ENCODE results near the gene HTRA2. TPM values are rescaled to one million over a fixed set of nuclear protein-coding genes. Genes with fewer than 3 reads are reported as not detected.

HTRA2 gene
- total and polyA plus RNA-seq, 9 of the 15 experiments (the other 6 are each of a cell fraction or from before 2014, with no cell fraction given): 54.2 to 71.2 (median 65.8) TPM

DNA sequence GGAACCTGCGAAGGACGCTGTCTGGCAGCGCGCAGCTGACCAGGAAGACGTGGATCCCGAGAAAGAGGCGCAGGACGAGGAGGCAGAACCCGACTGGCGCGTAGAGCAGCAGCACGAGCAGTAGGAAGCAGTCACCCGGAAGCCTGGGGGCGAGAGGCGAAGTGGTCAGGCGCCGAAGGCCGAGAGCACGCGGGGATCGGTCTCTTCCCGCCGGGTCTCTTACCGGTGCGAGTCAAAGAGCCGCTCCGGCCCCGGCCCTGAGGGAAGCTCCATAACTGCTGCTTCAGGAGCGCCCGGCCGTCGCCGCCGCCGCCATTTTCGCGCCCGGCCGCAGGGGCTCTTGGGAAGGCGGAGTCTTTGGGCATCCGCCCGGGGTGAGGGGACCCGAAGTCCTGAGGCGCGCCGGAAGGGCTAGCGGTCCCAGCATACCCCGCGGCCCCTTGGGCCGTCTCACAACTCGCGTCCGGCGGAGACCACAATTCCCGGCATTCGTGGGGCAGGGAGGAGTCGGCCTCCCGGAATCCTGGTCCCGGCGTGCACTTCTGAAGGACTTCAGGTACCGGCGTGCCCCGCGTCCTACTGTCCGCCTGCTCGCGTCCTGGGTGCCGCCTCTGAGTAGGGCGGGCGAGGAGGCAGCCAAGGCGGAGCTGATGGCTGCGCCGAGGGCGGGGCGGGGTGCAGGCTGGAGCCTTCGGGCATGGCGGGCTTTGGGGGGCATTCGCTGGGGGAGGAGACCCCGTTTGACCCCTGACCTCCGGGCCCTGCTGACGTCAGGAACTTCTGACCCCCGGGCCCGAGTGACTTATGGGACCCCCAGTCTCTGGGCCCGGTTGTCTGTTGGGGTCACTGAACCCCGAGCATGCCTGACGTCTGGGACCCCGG, at the start of gene HTRA2, which contains the start of gene AUP1 (continued):
- TF ChIP-seq NFXL1 (CRISPR knock-in tag; IDR thresholded peaks at IDR 0.05) (no peak), GTF2A2 (tag; IDR thresholded peaks at IDR 0.05) (no peak), HDAC1 (IDR thresholded peaks at IDR 0.05) (peak in 1 of 2 experiments; percentile 82; a peak in 2 of 4 replicates), MYBL2 (IDR thresholded peaks at IDR 0.05; ENCODE audit: low read depth) (no peak), MYBL2 (CRISPR knock-in tag; IDR thresholded peaks at IDR 0.05; ENCODE audit: borderline replicate concordance) (no peak), ZFX (CRISPR knock-in tag; IDR thresholded peaks at IDR 0.05) (peak; percentile 55), ARID1B (IDR thresholded peaks at IDR 0.05) (0 out of 2 replicates have a peak, but pooled peaks have one; percentile 6), HSF4 (CRISPR knock-in tag; IDR thresholded peaks at IDR 0.05; ENCODE audit: borderline replicate concordance) (no peak; the same call in 1 of the 2 replicates), YY1 (IDR thresholded peaks at IDR 0.05; ENCODE audit: borderline replicate concordance in 1 of 3, control insufficient read depth in 1 of 3, extremely low read depth in 1 of 3, insufficient read depth in 3 of 3, insufficient read length in 1 of 3, insufficient replicate concordance in 2 of 3, low read depth in 1 of 3, low read length in 2 of 3) (peak; percentile 83 to 97 (median 94)), DACH1 (IDR thresholded peaks at IDR 0.05; ENCODE audit: partially characterized antibody) (no peak), CCNT2 (IDR thresholded peaks at IDR 0.05; ENCODE audit: borderline replicate concordance, extremely low read depth, insufficient read length, low read depth, low read length) (peak; percentile 74)
- TF ChIP-seq, protein P1, sequence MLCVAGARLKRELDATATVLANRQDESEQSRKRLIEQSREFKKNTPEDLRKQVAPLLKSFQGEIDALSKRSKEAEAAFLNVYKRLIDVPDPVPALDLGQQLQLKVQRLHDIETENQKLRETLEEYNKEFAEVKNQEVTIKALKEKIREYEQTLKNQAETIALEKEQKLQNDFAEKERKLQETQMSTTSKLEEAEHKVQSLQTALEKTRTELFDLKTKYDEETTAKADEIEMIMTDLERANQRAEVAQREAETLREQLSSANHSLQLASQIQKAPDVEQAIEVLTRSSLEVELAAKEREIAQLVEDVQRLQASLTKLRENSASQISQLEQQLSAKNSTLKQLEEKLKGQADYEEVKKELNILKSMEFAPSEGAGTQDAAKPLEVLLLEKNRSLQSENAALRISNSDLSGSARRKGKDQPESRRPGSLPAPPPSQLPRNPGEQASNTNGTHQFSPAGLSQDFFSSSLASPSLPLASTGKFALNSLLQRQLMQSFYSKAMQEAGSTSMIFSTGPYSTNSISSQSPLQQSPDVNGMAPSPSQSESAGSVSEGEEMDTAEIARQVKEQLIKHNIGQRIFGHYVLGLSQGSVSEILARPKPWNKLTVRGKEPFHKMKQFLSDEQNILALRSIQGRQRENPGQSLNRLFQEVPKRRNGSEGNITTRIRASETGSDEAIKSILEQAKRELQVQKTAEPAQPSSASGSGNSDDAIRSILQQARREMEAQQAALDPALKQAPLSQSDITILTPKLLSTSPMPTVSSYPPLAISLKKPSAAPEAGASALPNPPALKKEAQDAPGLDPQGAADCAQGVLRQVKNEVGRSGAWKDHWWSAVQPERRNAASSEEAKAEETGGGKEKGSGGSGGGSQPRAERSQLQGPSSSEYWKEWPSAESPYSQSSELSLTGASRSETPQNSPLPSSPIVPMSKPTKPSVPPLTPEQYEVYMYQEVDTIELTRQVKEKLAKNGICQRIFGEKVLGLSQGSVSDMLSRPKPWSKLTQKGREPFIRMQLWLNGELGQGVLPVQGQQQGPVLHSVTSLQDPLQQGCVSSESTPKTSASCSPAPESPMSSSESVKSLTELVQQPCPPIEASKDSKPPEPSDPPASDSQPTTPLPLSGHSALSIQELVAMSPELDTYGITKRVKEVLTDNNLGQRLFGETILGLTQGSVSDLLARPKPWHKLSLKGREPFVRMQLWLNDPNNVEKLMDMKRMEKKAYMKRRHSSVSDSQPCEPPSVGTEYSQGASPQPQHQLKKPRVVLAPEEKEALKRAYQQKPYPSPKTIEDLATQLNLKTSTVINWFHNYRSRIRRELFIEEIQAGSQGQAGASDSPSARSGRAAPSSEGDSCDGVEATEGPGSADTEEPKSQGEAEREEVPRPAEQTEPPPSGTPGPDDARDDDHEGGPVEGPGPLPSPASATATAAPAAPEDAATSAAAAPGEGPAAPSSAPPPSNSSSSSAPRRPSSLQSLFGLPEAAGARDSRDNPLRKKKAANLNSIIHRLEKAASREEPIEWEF (CRISPR knock-in tag; IDR thresholded peaks at IDR 0.05): no peak

Measured in K562 (cell line).